SU-DHL-6 (cell line): ENCODE measurements around the gene OR5C1.

ENCODE experiments used
- H2AFZ ChIP-seq: fragments of 200-600 bp; sonication (generic); 2 replicates; pipeline ENCODE4 v1.6.1; 2014; ENCODE audit warnings: low read depth, mild to moderate bottlenecking, moderate library complexity, mixed read lengths, antibody characterized with exemption, low read length; ENCODE audit not compliant: severe bottlenecking
- H3F3A ChIP-seq: fragments of 200-600 bp; shearing (Covaris generic); 2 replicates; pipeline ENCODE4 v1.6.0; 2016; ENCODE audit warnings: antibody characterized with exemption, mild to moderate bottlenecking; ENCODE audit not compliant: insufficient read depth
- H3K27ac ChIP-seq: fragments of 200-600 bp; sonication (generic); 2 replicates; pipeline ENCODE4 v1.5.1; 2016; ENCODE audit warnings: low read depth, mild to moderate bottlenecking, low read length, moderate library complexity, mixed read lengths
- H3K27me3 ChIP-seq: fragments of 200-600 bp; sonication (generic), shearing (Covaris generic); 2 replicates; pipeline ENCODE4 v1.6.0; 2014; ENCODE audit warnings: mild to moderate bottlenecking, low read length
- H3K36me3 ChIP-seq: fragments of 200-600 bp; sonication (generic); 2 replicates; pipeline ENCODE4 v1.6.1; 2014; ENCODE audit warnings: mild to moderate bottlenecking, low read length, mixed read lengths
- H3K4me2 ChIP-seq: fragments of 300-600, 200-600 bp; shearing (Covaris generic), sonication (generic); 2 replicates; pipeline ENCODE4 v1.6.0; 2014; ENCODE audit warnings: low read length, low read depth, mild to moderate bottlenecking; ENCODE audit not compliant: poor library complexity, severe bottlenecking
- H3K4me3 ChIP-seq: fragments of 200-600 bp; sonication (generic); 2 replicates; pipeline ENCODE4 v1.5.1; 2014; ENCODE audit warnings: antibody characterized with exemption, low read length, mild to moderate bottlenecking, mixed read lengths; ENCODE audit not compliant: insufficient read depth, poor library complexity, severe bottlenecking
- H3K79me2 ChIP-seq: fragments of 200-600 bp; sonication (generic); 2 replicates; pipeline ENCODE4 v1.6.1; 2014; ENCODE audit warnings: mild to moderate bottlenecking, low read length, moderate library complexity; ENCODE audit not compliant: insufficient read depth
- H3K9ac ChIP-seq: fragments of 200-600 bp; sonication (generic); 2 replicates; pipeline ENCODE4 v1.7.0; 2014; ENCODE audit warnings: mild to moderate bottlenecking, low read length
- H3K9me2 ChIP-seq: fragments of 200-600 bp; sonication (generic); replicated peaks from 2 replicates; pipeline ENCODE4 v1.6.1; 2014; ENCODE audit warnings: low read length; ENCODE audit not compliant: insufficient read depth
- H3K9me3 ChIP-seq: fragments of 200-600 bp; sonication (generic); 2 replicates; pipeline ENCODE4 v1.6.1; 2014; ENCODE audit warnings: low read length, mixed read lengths; ENCODE audit not compliant: insufficient read depth
- H4K20me1 ChIP-seq: fragments of 200-600 bp; sonication (generic); 2 replicates; pipeline ENCODE4 v1.6.1; 2014; ENCODE audit warnings: low read depth, mild to moderate bottlenecking, antibody characterized with exemption, low read length, moderate library complexity, mixed read lengths
- EZH2phosphoT487 ChIP-seq: fragments of 200-600 bp; sonication (generic), shearing (Covaris generic); conservative IDR thresholded peaks from 2 replicates; pipeline ENCODE4 v1.6.1; 2018; ENCODE audit warnings: mild to moderate bottlenecking, antibody characterized with exemption, low read length, moderate library complexity, mixed read lengths
- TF ChIP-seq, protein P1 (sequence below): fragments of 200-600 bp; sonication (generic); IDR thresholded peaks from one replicate; pipeline ENCODE4 v1.5.1; 2017; ENCODE audit warnings: antibody characterized with exemption, mild to moderate bottlenecking, low read length, moderate library complexity; ENCODE audit not compliant: insufficient read depth, poor library complexity, severe bottlenecking

The OR5C1 gene

DNA sequence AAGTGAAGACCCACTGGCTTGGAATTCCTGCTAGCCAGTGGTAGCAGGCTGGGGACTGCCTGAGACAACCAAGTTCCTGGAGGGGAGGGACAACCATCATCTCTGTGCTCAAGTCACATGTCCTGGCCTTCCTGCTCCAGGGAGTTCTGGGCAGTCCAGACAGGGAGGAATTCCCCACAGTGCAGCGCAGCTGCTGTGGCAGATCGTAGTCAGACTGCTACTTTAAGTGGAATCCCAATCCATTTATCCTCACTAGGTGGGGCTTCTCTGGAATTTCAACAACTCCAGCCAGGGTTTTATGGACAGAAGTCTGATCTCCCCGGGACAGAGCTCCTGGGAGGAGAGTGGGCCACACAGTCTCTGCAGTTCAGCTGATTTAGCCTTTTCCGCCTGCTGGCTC, 20.9 kb upstream of the OR5C1 start:
- H3F3A ChIP-seq = no peaks in the 10 kb centered on the region
- H3K9me3 ChIP-seq = no peaks in the 10 kb centered on the region
- no peak overlapping the region for H3K9ac ChIP-seq
- H4K20me1 ChIP-seq = no peaks in the 10 kb centered on the region
- no peak overlapping the region for H2AFZ ChIP-seq
- H3K79me2 ChIP-seq = no peaks in the 10 kb centered on the region
- H3K27me3 ChIP-seq = no peaks in the 10 kb centered on the region
- H3K9me2 ChIP-seq = no peaks in the 10 kb centered on the region
- H3K36me3 ChIP-seq = no peaks in the 10 kb centered on the region
- no peak overlapping the region for H3K27ac ChIP-seq
- no peak for TF ChIP-seq EZH2phosphoT487
- TF ChIP-seq, protein P1, sequence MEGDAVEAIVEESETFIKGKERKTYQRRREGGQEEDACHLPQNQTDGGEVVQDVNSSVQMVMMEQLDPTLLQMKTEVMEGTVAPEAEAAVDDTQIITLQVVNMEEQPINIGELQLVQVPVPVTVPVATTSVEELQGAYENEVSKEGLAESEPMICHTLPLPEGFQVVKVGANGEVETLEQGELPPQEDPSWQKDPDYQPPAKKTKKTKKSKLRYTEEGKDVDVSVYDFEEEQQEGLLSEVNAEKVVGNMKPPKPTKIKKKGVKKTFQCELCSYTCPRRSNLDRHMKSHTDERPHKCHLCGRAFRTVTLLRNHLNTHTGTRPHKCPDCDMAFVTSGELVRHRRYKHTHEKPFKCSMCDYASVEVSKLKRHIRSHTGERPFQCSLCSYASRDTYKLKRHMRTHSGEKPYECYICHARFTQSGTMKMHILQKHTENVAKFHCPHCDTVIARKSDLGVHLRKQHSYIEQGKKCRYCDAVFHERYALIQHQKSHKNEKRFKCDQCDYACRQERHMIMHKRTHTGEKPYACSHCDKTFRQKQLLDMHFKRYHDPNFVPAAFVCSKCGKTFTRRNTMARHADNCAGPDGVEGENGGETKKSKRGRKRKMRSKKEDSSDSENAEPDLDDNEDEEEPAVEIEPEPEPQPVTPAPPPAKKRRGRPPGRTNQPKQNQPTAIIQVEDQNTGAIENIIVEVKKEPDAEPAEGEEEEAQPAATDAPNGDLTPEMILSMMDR = no peak
- H3K4me3 ChIP-seq = no peak overlapping the region
- H3K4me2 ChIP-seq = no peak overlapping the region

- Histone ChIP-seq H3K27ac (no peak overlapping the region), H3K9me2 (no peaks in the 10 kb centered on the region), H3K79me2 (no peaks in the 10 kb centered on the region), H3F3A (no peaks in the 10 kb centered on the region), H4K20me1 (no peaks in the 10 kb centered on the region), H2AFZ (no peak overlapping the region), H3K9ac (no peak overlapping the region), H3K4me2 (no peak overlapping the region), H3K4me3 (no peak overlapping the region), H3K36me3 (no peaks in the 10 kb centered on the region), H3K9me3 (0 out of 2 replicates have a peak, but pooled peaks cover 3% of the 10 kb centered on the region), H3K27me3 (no peaks in the 10 kb centered on the region; the same call in 1 of the 2 replicates)
- no peak for TF ChIP-seq EZH2phosphoT487
- TF ChIP-seq, protein P1 = no peak
These were observed 11.7 kb upstream of the OR5C1 start for GRCh38 chr9:122777052-122777451.

DNA sequence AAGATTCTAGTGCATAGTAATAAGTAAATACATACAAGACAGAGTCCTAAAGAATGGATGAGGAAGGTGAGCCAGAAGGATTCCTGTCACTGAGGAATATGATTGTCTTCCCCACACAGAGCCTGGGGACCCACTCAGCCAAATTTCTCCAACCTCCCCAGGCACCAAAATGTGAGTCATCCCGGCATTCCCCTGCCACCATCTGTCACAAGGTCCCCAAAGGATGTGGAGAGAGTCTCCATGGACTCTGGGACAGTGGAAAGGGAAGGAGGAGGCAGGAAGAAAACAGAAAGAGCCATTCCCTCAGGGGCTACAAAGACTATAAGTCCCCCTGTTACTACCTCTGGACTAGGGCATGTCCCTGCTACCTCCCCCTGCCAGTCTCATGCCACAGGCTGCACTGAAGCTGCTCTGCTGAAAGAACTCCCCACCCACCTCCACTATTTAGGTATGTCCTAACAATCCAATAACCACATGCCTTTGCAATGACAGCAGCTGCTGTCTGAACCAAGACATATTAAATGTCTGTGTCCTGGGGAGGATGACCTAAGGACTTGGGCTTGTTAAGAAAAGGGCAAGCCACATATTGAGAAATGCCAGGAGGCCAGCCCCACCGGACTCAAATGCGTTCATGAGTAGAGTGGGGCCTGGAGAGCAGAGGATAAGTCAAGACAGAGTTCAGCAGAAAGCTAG, 10.7 kb upstream of the OR5C1 start:
- H3K36me3 ChIP-seq = no peaks in the 10 kb centered on the region
- H3K27ac ChIP-seq = no peak overlapping the region
- H3K4me3 ChIP-seq = no peak overlapping the region
- H3K79me2 ChIP-seq = no peaks in the 10 kb centered on the region
- H3K9me3 ChIP-seq = 0 out of 2 replicates have a peak, but pooled peaks cover 3% of the 10 kb centered on the region
- H3F3A ChIP-seq = no peaks in the 10 kb centered on the region
- no peaks in the 10 kb centered on the region; the same call in 1 of the 2 replicates for H3K27me3 ChIP-seq
- no peaks in the 10 kb centered on the region for H4K20me1 ChIP-seq
- H3K9ac ChIP-seq = no peak overlapping the region
- TF ChIP-seq, protein P1 = no peak
- no peak for TF ChIP-seq EZH2phosphoT487
- H3K9me2 ChIP-seq = no peaks in the 10 kb centered on the region
- H2AFZ ChIP-seq = no peak overlapping the region
- H3K4me2 ChIP-seq = no peak overlapping the region
